8988T (cell line): ENCODE data around the gene SNRPD3.
"Not testable (repeated sequence)": the region's sequence is repeated elsewhere in the genome, so short reads cannot be mapped to it uniquely, and the experiment has no call there.

ENCODE experiments used
- DNase-seq: peaks from one replicate; pipeline ENCODE4 v3.0.0; 2011

Gene SNRPD3

DNA sequence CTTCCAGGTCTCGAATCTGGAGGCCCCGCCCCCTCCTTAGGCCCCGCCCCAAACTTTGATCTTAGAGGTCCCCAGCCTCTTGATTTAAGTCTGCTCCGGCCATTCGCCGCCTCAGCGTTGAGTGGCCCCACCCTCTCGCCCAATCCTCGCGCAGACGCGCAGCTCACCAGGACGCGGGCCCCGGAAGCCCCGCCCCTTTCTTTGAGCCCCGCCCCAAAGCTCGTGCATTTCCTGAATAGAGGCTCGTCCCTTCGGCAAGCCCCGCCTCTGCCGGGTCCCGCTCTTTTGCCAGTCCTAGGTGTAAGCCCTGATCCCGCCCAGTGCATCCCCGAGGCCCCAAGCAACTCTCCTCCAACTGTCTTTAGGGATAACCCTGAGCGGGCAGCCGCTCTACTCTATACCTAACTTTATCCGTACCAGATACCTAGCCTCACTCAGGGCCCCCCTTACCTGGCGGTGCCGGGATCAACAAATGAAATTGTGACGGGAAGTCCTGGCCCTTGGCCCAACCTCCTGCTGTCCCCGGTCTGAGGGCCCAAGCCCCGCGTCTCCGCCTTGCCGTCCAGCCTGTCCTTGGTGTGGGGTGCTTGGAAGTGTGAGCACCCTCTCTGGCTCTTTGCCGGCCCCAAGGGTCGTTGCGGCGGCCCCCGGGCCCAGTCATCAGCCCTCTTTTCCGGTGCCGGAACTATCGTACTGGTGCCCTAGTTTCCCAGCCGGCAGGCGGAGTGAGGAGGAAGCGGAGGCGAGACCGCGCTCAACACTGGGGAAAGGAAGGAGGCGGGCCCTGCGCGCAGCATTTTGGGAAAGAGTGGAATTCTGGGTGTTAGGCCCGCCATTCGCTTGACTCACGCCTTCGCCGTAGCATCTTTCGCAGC lies at the start of gene SNRPD3:
TSS of gene SNRPD3 (plus strand) at position 835 of the 875 bp plus-strand sequence. CDS start 1,676 bp downstream, outside the sequence.
- DNase-seq = peak; percentile 89

DNA sequence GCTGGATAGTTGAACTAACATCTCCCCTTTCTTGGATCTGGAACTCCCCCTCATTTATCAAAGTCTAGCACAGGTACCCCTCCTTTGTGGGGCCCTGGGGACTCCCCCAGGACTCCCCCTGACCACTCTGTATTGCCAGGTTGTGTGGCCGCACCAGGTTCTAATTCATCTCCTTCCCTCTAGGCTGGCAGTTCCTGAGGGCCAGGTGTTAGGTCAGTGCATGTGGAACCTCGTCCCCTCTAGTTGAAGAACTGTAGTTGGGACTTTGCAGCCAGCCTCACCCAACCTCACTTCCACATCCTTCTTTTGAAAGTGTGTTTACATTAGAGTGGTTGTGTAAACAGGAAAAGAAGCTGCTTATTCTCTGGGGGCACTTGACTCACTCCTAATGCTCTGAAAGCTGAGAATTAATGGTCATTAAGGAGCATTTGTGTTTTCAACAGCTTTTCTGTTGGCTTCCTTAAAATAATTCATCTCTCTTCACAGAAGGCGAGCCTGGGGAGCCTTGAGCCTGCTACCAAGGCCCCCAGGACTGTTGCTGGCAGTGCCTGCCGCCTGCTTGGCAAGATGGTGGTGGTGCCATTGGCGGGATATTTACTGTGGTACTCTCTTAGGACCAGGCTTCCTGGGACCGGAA lies 48.9 kb upstream of the SNRPD3 start:
- DNase-seq = no peak

DNA sequence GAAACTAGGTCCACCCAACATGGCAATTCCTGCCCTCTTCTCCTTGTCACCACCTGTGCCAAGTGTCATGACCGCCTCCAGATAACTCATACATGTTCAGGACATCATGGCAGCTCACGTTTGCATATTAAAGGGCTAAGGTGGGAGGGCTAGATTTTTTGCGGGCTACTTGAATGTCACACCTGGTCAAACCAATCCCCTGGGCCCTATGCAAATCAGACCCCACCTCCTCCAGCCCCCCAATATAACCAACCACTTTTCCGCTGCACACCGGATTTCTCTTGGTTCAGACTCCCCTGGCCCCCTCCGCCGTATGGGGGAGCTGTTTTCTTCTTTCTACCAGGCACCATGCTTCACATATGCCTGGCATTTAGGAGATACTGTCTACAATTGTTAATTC lies 48.1 kb upstream of the SNRPD3 start:
- no peak for DNase-seq

DNA sequence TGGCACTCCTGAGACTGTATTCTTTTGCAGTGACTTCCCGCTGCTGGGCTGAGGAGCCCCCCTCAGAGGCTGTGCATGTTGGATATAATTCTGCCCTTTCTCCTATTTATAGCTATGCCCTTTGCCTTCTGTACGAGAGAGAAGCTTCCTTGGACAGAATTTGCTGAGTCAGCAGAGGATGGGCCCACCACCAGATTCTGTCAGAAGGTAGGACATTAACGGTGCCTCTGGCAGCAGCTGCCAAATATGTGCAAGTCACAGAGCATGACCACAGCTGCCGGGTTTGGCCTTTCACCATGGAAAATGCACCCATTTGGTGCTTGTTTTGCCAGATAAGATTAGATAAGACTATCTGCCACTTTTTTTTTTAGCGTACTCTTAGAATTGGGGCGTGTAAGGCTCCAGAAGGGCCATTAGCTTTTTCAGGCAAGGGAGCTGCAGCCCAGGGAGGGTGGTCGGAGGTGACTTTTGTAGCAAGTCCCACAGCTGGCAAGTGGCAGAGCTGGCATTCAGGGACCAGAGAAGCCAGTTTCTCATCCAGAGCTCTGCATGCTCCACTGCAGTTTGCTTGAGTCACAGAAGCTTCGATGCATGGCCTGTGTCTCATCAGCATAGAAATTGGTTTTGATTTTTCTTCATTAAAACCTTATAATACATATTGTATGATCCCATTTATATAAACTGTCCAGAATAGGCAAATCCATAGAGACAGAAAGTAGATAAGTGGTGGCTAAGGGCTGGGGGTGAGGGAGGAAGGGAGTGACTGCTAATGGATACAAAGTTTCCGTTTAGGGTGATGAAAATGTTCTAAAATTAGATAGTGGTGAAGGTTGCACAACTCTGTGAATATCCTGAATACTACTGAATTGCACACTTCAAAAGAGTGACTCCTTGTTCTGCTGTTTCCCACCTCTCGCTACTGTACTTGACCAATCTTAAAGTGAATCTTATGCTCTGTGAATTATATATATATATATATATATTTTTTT lies 44.9 kb upstream of the SNRPD3 start:
- DNase-seq = no peak

DNA sequence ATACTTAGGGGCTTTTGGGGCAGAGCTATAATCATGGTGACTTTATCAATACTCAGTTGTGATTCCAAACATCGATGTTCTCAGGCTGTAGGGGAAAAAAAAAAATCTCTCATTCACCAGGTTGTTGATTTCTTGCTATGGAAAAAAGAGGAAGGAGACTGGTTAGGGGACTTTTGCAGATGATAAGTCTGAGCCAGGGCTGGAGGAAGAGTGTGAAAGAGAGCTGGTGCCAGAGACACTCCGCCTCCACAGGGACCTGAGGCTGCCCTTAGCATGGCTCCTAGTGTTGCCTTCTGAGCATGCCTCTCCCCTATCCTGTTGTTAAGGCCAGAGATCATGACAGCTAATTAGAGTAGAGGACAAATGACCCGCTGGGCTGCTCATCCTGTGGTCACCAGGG lies 43.8 kb upstream of the SNRPD3 start:
- DNase-seq = no peak

DNA sequence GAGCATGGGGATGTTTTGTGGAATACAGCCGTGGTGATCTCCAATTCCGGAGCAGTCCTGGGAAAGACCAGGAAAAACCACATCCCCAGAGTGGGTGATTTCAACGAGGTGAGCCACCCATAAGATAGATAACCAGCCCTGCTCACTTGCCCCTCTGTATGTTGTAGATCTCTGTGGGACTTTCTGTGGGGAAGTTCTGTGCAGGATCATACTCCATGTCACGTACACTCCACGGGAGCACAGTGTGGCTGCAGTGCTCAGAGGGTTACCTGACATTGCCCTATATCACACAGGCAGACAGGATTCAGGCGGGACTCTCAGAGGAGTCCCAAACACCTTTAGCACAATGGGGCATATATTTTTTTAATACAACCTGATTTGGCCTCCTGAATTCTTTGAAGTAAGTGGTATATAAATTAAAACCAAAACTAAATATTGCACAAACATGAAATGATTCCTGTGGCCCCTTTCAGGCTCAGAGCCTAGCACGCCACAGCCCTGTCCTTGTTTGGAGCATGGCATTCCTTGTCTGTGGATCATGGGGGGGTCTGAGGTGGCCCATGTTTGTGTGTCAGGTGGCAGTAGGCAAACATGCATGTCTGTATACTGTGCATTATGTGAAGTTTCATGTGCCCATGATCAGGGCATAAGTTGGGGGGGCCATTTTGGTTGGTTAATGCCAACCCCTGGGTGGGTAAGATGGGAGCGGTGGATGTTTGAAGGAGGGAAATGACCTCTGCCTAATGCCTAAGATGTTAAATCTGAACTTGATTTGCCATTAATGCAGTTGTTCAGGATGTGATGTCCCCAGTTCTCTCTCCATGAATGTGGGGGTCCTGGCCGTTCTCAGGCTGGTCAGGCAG lies 42.2 kb upstream of the SNRPD3 start:
- no peak for DNase-seq

DNA sequence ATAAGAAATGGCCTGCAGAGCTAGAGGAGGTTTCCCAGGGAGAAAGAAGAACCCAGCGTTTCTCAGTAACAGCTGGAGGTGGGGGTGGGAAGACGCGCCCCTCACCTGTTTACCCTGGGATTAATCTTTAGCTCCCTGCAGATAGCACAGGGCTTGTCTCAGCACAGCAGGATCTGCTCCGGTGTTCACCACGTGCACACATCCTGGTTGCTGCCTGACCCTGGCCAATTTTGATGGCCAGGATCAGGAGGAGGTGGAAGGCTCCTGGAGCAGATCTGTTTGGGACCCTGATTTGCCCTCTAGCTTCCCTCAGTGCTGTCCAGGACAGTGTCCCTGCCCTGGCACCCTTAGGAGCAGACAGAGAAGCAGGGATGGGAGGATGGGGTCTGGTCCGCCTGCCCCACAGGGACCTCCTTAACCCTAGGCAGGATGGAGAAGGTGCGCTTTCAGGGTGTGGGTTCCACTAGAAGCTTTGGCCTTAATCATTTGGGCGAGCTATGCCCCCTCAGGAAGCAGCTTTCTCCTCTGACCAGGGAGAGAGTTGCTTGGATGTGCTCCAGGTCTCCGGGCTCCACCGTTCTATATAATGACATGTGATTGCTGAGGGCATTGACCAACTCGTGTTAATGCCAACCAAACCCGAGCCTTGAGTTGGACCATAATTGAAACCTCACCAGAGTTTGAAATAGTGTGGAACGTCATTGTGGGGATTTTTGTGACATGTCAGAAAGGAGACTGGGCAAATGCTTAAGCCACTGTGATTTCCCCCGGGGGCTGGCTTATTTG lies 41.4 kb upstream of the SNRPD3 start:
- no peak for DNase-seq

DNA sequence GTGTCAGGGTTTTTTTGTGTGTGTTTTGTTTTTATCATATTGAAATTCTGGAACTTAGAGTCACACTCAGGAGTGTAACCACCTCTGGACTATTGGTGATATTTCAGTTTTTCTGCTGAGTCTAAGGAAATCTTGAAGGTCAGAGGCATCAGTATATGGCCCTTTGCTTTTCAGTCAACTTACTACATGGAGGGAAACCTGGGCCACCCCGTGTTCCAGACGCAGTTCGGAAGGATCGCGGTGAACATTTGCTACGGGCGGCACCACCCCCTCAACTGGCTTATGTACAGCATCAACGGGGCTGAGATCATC lies 40.8 kb upstream of the SNRPD3 start:
- DNase-seq = no peak

DNA sequence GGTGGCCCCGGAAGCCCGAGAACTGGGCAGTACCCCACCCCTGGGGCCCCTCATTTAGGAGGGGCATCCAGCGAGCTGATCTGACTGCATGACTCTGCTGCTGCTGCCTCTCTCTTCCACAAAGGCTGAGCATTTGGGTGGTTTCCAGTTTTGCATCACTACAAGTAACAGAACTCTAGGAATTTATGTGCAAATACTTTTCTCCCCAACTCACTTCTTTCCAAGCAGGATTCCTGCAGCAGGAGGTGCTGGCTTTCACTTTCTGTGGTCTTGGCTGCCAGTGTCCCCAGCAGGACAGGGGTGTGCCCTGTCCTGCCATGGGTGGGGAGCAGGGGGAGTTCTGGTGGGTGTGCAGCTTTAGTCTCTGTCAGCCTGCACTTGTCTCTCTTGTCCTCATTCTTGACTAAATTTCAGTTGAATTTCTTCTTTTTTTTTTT lies 39.5 kb upstream of the SNRPD3 start:
- DNase-seq = no peak

DNA sequence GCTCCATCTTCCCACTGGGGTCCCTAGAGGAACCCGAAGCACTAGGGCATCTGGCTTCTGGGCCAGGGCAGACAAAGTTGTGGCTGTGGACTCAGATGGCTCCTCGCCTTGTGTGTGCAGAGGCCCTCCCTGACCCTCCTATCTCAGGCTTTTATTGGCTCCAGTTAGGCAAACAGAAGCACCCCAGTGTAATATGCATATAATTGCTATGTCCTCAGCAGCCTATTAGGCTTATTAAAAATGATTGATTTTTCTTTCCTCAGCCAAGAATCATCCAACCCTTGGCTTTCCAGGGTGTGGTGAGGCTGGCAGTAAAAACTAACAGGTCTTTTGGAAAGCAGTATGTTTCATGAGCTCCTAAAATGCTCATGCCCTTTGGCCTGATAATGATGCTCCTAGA lies 38.4 kb upstream of the SNRPD3 start:
- no peak for DNase-seq

DNA sequence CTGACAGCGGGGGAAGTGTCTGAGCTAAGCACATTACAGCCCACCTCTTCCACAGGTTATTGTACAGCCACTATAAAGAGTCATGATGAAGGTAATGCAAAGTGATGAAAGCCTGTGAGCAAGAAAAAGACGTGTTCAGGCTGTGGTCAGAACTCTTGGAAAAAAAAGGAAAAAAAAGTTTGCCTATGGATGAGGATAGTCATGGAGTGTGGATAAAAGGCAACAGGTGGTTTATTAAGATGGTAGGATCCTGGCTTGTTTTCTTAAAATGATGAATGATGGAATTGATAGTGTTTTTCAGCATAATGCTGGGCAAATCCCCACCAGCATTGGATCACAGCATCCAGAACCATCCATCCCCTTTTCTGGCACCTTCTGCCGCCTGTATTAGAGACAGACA lies 37.6 kb upstream of the SNRPD3 start:
- DNase-seq = no peak

DNA sequence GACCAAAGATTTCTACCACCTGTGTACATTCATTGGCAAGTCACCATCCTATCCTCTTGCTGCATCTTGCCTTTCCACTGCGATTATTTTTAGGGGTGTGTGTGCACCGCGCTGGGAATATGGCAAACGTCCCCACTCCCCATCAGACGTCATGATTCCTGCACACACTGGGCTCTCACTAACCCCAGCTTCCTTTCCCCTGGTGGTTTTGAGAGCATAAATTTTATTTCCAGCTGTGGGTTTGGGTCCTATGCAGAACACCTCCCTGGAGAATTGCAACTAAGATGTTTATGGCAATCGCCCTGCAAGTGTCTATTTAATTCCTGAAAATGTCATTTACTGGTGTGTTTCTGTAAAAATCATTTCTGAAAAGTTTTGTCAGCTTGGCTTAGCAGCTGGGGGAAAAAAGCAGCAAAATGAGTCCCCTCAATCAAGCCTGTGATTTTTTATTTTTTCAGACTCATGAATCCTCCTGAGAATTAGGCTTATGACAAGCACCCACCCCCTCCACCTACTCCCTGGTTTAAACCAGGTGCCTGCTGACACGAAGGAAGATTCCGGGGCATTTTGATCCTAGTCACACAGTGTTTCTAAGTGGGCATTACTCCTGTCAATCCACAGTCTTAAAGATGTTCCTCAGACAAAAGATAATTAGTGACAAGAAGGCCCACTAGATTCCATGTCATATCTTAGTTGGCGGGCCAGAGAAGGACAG lies 36.9 kb upstream of the SNRPD3 start:
- no peak for DNase-seq

DNA sequence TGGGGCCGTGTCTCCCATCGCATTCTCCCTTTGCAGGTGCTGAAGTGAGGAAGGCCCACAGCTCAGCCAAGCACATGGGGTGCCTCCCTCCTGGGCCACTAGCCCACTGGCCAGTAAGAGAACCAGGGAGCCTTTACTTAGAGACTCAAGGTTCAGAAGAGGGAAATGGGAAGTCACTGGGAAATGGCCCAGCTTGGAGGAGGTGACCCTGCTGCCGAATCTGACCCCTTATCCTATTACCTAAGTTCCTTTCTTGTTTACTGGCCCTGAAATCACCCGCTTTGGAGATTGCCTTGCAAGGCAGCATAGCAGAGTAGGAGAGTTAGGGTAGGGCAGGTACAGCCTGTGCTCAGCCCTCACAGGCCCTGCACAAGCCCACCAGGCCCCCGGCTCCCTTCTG lies 36.3 kb upstream of the SNRPD3 start:
- no peak for DNase-seq

DNA sequence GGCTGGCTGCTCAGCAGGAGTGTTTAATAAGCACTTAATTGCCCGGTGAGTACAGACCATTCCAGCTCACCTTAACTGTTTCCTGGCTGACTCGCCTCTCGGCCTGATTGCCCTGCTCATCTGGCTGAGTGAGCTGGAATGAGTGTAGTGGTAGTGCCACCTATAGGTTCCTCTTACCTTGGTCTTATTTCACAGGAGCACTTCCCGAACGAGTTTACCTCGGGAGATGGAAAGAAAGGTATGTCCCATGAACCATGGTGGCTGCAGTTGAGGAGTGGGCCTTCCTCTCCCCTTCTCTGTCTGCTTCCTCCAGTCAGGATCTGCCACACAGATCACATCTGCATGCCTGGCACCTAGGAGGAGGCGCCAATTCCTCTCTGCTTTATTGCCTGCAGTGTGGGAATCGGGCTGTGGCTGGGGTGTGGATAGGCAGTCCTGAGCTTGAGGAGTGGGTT lies 34.0 kb upstream of the SNRPD3 start:
- peak; percentile 69 for DNase-seq

DNA sequence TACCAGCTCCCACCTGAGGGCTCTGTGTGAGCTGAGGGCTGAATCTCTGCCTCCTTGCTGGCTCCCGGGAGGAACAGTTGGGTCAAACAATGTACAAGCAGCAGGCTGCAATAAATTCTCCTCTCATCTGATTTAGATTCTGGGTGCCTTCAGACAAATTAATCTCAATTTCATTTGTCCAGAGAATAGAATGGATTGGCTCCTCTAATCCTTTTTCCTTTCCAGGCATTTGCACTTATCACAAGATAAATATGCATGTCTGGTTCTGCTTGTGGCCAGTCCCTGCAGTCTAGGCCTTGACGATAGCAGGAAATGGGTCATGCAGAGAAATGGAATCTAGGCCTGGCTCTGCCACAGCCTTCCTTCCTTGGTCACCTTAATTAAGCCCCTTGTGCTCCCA lies 31.9 kb upstream of the SNRPD3 start:
- no peak for DNase-seq

DNA sequence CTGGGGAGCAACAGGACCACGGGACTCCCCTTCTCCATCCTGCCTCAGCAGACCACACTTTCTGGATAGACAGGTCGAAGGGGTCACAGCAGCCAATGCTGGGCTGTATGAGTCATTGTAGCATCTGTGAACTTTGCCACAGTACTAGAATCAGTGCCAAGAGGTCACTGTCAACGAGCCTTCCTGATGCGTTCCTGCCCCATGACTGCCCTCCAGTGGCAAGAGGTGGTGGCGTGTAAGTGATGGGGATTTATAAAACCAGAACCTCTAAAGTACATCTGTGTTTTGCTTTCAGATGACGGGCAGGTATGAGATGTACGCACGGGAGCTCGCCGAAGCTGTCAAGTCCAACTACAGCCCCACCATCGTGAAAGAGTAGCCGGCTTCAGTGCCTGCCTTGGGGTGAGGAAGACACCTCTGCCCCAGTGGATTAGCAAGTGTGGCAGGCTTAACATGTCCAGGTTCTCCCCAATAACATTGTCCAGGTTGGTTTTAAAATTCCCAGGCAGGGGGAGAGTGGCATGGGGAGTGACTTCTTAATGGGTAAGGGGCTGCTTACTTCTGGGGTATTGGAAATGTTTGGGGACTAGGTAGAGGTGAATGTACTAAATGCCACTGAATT lies 30.3 kb upstream of the SNRPD3 start:
- DNase-seq = peak; percentile 50

DNA sequence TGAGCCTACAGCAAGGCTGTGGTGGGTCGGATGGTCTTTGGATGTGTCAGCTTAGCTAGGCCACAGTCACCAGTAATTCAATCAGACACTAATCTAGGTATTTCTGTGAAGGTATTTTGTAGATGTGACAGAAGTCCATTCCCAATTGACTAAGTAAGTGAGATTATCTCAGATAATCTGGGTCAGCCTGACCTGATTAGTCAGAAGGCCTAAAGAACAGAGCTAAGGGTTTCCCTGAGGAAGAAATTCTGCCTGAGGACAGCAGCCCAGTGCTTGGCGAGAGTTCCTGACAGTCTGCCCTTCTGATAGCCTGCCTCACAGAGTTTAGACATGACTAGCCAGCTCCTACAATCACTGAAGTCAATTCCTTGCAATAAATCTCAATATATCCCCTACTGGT lies 29.6 kb upstream of the SNRPD3 start:
- DNase-seq = no peak

DNA sequence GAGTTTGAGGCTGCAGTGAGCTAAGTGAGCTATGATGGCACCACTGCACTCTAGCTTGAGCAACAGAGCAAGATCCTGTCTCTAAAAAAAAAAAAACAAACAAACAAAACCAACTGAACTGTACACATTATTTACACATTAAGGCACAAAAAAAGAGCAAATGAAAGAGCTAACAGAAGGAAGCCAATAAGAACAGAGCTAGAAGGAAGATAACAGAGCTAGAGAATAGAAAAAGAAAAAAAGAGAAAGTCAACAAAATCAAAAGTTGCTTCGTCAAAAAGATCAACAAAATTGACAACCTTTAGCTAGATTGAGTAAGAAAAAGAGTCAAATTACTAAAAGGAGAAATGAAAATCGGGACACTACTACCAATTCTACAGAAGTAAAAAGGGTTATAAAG lies 25.9 kb upstream of the SNRPD3 start:
- no peak for DNase-seq

DNA sequence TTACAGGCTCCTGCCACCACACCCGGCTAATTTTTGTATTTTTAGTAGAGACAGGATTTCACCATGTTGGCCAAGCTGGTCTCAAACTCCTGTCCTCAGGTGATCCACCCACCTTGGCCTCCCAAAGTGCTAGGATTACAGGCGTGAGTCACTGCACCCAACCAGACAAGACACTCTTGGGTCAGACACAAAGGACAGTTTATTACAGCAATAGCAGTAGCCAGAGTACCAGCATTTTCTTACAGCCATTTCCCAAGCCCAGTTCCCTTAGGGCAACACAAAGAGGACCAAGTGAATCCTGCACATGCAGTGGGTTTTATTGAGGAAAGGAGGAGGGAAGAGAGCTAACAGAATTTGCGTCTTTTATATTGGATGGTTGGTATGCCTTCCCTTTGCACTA lies 24.8 kb upstream of the SNRPD3 start:
- DNase-seq = not testable (repeated sequence)

DNA sequence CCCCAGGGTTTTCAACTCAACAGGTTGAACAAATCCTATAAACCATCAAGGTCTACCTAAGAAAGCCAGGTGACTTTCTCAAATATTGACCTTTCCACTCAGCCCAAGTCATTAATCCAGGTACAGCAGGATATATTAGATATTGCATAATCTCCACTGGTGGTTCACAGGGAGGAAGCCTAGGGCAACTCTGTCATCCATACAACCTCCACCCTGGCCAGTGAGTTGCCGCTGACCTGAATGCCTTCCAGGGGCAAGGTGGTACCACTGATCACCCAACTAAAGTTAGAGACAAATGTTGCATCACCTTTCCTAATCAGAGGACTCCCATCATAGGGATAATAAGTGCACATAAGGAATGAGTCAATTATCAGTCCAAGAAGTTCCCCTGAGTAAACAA lies 23.7 kb upstream of the SNRPD3 start:
- no peak for DNase-seq
